HG03565 (cell line): ENCODE results near the gene PTPN11.
"Not testable (repeated sequence)": the region's sequence is repeated elsewhere in the genome, so short reads cannot be mapped to it uniquely, and the experiment has no call there.

Source experiments
- ATAC-seq: cut with Tn5 transposase; IDR thresholded peaks from one replicate; pipeline ENCODE4 v1.9.1; 2021; ENCODE audit warnings: mild to moderate bottlenecking, moderate library complexity; ENCODE audit not compliant: unreplicated experiment

PTPN11 gene

GRCh38 chr12:112418608-112419296 is at the start of gene PTPN11:
TSS of gene PTPN11 (plus strand) at chr12:112418947. CDS start at chr12:112419112, 165 bp downstream.
- peak; percentile 51 for ATAC-seq

- ATAC-seq: no peak
These were observed 48.5 kb upstream of the PTPN11 start for GRCh38 chr12:112370199-112370598.

DNA sequence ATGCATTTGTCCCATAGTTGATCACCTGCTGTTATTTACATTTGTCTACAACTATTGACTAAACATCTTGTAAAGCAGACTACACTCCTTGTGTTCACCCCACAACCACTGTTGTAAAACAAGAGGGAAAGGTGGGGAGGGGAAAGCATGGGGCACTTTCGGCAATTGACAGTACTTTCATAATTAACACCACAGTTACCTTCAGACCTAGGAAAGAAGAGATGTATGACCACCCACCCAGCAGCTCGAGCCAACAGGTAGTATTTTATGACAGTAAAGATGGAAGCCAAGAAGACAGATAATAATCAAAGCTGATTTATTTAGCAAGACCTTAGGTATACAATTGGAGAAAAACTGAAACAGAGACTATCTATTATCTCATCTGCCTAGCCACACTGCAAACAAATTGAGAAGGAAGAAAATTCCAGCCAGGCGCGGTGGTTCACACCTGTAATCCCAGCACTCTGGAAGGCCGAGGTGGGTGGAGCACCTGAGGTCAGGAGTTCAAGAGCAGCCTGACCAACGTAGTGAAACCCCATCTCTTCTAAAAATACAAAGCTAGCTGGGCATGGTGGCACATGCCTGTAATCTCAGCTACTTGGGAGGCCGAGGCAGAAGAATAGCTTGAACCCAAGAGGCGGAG is 47.8 kb upstream of the PTPN11 start:
- no peak for ATAC-seq

DNA sequence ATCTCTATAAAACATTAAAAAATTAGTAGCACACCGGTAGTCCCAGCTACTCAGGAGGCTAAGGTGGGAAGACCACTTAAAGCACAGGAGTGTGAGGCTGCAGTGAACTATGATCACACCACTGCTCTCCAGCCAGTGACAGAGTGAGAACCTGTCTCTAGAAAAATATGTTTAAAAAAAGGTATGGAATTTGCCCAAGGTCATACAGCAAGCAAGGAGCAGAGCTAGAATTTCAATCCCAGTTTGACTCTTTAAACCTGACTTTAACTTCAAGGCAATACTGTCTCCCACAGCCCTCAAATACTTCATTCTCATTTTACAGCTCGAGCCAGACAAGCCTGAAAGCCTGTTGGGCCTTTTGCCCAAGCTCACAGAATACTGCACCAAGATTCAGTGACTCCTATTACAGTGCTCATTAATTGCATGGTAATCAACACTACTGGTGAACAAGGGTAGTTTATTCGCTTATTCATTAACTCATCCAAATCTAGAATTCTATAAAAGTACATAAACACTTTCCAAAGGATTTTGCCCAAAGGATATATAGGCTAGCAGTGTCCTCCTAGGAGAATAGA is 44.5 kb upstream of the PTPN11 start:
- ATAC-seq: no peak

DNA sequence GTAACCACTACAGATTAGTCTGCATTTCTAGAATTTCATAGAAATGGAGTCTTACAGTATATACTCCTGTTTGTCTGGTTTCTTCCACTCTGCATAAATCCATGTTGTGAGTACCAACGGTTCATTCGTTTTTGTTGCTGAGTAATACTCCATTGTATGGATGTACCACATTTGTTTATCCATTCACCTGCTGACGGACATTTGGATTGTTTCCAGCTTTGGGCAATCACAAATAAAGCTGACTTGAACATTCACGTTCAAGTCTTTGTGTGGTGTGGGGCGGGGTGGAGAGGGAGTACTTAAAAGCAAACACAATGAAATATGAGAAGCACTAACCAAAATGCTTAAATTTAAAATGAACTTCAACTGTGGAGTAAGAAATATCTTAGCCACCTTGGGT is 43.6 kb upstream of the PTPN11 start:
- no peak for ATAC-seq

GRCh38 chr12:112380663-112381405 is 37.9 kb upstream of the PTPN11 start:
- peak; percentile 7 for ATAC-seq

- peak; percentile 35 for ATAC-seq
These were observed 37.3 kb upstream of the PTPN11 start for GRCh38 chr12:112381406-112381882.

DNA sequence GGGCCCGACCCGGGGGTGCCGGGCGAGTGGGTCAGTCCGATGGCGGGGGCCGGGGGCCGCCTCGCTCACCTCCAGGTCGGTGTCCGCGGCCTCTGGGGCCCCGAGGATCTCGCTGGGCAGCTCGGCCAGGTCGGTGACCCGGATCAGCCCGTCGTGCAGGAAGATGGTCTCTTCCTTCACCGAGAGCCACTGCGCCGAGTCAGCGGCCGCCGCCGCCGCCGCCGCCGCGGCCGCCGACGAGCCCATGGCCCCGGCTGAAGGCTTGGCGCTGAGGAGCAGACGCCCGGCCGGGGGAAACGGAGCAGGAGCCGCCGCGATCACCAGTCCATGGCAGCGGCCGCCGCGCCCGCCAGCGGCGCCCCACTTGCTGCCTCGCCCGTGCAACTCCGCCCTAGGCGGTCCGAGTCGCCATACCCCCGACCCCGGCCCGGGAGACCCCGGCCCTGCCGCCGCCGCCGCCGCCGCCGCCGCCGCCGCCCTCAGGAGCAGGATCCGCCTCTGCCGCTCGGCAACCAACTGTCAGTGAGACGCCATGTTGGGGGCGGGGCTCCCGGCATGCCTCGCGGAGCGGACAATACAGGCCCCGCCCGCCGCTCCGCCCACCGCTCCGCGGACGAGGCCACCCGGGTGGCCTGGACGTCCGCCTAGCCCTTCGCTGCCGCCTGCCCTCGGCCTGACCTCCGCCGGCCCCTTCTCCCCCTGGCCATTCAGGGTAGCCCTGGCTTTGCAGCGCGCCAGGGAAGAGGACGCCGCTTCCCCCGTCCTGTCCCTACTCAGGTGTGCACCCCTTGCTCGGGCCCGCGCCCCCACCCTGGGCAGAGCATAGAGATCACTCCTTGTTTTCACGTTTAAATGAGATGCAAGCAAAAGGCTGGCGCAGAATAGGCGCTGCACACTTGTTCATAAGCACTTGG is 36.6 kb upstream of the PTPN11 start, which contains the start of gene HECTD4:
Gene HECTD4 (minus strand): TSS at position 549 of the 914 bp plus-strand sequence. CDS start 303 bp downstream, at position 246.
- ATAC-seq: peak; percentile 73

DNA sequence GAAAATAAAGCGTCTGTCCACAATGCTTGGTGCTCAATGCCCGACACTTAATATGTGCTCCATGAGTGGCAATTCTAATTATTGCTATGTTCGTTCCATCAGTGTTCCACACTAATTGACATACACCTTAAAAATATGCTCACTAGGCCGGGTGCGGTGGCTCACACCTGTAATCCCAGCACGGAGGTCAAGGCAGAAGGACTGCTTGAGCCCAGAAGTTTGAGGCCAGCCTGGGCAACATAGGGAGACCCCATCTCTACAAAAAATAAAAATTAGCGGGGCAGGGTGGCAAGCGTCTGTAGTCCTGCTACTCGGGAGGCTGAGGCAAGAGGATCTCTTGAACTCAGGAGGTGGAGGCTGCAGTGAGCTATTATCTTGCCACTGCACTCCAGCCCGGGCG is 35.9 kb upstream of the PTPN11 start:
- no peak for ATAC-seq

- ATAC-seq: no peak
These were observed 32.0 kb upstream of the PTPN11 start for GRCh38 chr12:112386726-112387125.

GRCh38 chr12:112389228-112389627 is 29.5 kb upstream of the PTPN11 start:
- no peak for ATAC-seq

DNA sequence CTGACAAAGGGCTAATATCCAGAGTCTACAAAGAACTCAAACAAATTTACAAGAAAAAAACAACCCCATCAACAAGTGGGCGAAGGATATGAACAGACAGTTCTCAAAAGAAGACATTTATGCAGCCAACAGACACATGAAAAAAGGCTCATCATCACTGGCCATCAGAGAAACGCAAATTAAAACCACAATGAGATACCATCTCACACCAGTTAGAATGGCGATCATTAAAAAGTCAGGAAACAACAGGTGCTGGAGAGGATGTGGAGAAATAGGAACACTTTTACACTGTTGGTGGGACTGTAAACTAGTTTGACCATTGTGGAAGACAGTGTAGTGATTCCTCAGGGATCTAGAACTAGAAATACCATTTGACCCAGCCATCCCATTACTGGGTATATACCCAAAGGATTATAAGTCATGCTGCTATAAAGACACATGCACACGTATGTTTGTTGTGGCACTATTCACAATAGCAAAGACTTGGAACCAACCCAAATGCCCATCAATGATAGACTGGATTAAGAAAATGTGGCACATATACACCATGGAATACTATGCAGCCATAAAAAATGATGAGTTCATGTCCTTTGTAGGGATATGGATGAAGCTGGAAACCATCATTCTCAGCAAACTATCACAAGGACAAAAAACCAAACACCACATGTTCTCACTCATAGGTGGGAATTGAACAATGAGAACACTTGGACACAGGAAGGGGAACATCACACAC is 28.7 kb upstream of the PTPN11 start:
- ATAC-seq: not testable (repeated sequence)

DNA sequence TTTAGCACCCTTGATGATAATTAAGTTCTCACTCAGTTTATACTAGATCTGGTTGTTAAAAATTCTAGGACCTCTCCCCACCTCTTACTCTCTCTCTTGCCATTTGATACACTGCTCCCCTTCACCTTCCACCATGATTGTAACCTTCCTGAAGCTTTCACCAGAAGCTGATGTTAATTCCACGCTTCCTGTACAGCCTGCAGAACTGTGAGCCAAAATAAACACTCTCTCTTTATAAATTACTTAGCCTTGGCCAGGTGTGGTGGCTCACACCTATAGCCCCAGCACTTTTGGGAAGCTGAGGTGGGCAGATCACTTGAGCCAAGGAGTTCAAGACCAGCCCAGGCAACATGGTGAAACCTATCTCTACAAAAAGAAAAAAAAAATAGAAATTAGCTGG is 25.4 kb upstream of the PTPN11 start:
- no peak for ATAC-seq

DNA sequence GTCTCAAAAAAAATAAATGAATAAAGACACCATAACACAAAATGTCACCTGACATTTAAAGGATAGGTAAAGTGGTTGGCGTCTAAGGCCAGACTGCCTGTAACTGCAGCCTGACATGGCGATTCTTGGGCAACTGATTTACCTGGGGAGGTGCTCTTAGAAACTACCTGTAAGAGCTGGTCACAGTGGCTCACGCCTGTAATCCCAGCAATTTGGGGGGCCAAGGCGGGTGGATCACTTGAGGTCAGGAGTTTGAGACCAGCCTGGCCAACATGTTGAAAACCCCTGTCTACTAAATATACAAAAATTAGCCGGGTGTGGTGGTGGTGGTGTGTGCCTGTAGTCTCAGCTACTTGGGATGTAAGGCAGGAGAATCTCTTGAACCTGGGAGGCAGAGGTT is 17.7 kb upstream of the PTPN11 start:
- no peak for ATAC-seq

DNA sequence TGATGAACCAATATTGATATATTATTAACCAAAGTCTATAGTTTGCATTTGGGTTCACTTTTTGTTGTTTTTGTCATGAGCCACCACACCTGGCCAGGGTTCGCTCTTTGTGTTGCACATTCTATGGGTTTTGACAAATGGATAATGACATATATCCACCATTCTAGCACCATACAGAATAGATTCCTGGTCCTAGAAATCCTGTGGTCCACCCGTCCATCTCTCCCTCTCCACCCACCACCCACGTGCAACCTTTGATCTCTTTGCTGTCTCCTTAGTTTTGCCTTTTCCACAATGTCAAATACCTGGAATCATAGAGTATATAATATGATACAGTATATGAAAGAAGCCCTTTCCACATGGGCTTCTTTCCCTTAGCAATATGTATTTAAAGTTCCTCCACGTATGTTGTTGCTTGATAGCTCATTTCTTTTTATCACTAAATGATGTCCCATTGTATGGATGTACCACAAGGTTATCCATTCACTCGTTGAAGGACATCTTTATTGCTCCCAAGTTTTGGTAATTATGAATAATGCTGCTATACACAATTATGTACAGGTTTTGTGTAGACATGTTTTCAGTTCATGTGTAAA is 16.7 kb upstream of the PTPN11 start:
- no peak for ATAC-seq

- no peak for ATAC-seq
These were observed 11.9 kb upstream of the PTPN11 start for GRCh38 chr12:112406519-112407488.

GRCh38 chr12:112407683-112408082 is 11.1 kb upstream of the PTPN11 start:
- ATAC-seq: not testable (repeated sequence)

- no peak for ATAC-seq
These were observed 10.1 kb upstream of the PTPN11 start for GRCh38 chr12:112408621-112409020.
